Epithelial cell of esophagus (primary cell): ENCODE results near the gene PRKAG1.

Experiments
- DNase-seq: peaks from one replicate; pipeline ENCODE4 v3.0.0; 2010; ENCODE audit warnings: low read depth
- H3K4me3 ChIP-seq: 2 replicates; pipeline ENCODE4 v1.5.1; 2011; ENCODE audit warnings: mild to moderate bottlenecking, low read length, control low read depth
- TF ChIP-seq, protein P1 (sequence below): IDR thresholded peaks from 2 replicates; pipeline ENCODE4 v1.5.1; 2011; ENCODE audit warnings: low read depth, mild to moderate bottlenecking, low read length, control low read depth, inconsistent platforms; ENCODE audit not compliant: insufficient read depth; ENCODE audit errors: missing control alignments

PRKAG1 gene

DNA sequence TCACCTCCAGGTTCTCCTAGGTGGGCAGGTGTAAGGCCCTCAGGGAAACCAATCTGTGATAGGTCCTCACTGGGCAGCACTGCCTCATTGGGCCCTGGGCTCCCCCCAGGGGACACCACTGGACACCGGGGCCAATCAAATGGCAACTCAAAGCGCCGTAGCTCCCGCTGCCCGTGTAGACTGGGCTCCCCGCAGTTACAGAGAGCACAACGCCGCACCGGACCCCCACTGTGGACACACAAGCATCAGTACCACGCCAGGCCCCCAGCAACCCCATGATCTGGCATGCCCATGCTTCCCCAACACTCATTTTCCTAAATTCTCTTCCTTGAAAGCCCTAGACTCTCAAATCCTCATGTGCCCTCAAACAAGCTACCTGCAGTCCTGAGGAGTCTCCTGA, 35.9 kb upstream of the PRKAG1 start:
- TF ChIP-seq, protein P1, sequence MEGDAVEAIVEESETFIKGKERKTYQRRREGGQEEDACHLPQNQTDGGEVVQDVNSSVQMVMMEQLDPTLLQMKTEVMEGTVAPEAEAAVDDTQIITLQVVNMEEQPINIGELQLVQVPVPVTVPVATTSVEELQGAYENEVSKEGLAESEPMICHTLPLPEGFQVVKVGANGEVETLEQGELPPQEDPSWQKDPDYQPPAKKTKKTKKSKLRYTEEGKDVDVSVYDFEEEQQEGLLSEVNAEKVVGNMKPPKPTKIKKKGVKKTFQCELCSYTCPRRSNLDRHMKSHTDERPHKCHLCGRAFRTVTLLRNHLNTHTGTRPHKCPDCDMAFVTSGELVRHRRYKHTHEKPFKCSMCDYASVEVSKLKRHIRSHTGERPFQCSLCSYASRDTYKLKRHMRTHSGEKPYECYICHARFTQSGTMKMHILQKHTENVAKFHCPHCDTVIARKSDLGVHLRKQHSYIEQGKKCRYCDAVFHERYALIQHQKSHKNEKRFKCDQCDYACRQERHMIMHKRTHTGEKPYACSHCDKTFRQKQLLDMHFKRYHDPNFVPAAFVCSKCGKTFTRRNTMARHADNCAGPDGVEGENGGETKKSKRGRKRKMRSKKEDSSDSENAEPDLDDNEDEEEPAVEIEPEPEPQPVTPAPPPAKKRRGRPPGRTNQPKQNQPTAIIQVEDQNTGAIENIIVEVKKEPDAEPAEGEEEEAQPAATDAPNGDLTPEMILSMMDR: no peak
- no peak for DNase-seq
- no peak overlapping the region for H3K4me3 ChIP-seq

DNA sequence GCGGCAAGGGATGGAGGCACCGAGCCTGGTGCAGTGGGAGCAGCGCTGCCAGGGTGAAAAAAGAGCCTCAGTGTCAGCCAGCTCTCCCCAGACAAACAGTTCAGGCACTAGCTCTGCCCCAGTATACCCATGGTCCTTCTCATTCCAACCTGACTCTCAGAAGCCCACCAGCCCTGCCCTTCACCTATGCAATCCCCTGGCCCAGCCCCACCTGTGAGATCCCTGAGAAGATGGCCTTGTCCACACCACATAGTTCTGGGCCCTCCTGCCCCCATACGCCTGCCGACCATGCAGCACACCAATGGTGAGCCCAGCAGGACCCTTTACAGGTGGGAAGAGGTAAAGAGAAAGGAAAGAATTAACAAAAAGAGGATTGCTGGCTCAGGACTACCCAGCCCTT, 35.5 kb upstream of the PRKAG1 start:
- no peak for DNase-seq
- H3K4me3 ChIP-seq: no peak overlapping the region
- TF ChIP-seq, protein P1: no peak

DNA sequence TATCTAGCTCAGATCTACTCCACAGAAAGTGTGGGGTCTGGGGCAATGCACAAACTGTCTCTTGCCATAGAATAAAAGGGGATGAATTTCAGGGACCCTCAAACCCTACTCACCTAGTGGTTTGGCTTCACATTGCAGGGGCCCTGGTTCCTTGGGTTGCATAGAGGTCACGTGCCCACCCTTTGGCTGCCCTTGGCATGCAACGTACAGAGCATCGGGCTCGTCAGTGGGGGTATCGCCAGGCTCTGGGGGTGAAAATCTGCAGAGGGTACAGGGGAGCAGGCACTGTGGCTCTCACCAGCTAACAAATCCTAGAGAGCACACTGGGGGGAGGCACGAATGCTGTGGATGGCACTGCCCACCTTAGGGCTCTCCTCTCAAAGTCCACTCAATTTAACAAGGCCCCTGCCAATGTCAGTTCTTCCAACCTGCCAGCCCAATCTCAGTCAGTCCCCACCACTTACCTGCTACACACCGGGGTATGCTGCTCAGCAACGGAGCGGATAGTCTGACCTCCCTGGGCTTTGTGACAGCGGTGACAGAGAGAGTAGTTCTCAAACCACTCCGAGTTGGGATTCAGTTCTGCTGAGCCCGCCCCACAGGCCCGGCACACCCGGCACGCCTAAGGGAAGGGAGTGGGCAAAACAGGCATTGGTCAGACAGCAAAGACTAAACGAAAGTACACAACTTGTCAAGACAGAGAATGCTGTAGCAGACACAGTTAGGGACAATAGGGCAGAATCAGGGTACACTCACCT, 34.1 kb upstream of the PRKAG1 start:
- TF ChIP-seq, protein P1: no peak
- no peak overlapping the region for H3K4me3 ChIP-seq

DNA sequence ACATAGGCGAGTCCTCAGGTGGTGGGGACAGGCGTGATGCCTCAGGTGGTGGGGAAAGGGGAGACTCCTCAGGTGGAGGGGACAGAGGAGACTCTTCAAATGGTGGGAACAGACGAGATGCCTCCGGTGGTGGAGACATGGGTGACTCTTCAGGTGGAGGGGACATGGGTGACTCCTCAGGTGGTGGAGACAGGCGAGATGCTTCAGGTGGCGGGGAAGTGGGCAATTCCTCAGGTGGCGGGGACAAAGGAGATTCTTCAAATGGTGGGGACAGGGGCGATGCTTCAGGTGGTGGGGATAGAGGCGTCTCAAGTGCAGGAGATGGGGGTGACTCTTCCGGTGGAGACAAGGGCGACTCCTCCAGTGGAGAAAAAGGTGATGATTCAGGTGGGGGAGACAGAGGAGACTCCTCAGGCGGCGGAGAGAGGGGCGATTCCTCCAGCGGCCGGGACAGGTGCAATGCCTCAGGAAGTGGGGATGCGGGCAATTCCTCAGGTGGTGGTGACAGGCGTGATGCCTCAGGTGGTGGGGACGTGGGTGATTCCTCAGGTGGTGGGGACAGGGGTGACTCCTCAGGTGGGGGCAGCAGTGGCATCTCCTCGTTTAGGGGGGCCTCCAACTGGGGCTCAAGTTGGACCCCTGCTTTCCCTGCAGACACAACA, 33.3 kb upstream of the PRKAG1 start:
- DNase-seq: no peak
- no peak overlapping the region for H3K4me3 ChIP-seq
- TF ChIP-seq, protein P1: no peak

More for the DNA sequence above, 34.1 kb upstream of the PRKAG1 start:
- DNase-seq: no peak

GRCh38 chr12:49051373-49051764, 32.8 kb upstream of the PRKAG1 start:
- no peak overlapping the region for H3K4me3 ChIP-seq
- TF ChIP-seq, protein P1: no peak
- DNase-seq: no peak

DNA sequence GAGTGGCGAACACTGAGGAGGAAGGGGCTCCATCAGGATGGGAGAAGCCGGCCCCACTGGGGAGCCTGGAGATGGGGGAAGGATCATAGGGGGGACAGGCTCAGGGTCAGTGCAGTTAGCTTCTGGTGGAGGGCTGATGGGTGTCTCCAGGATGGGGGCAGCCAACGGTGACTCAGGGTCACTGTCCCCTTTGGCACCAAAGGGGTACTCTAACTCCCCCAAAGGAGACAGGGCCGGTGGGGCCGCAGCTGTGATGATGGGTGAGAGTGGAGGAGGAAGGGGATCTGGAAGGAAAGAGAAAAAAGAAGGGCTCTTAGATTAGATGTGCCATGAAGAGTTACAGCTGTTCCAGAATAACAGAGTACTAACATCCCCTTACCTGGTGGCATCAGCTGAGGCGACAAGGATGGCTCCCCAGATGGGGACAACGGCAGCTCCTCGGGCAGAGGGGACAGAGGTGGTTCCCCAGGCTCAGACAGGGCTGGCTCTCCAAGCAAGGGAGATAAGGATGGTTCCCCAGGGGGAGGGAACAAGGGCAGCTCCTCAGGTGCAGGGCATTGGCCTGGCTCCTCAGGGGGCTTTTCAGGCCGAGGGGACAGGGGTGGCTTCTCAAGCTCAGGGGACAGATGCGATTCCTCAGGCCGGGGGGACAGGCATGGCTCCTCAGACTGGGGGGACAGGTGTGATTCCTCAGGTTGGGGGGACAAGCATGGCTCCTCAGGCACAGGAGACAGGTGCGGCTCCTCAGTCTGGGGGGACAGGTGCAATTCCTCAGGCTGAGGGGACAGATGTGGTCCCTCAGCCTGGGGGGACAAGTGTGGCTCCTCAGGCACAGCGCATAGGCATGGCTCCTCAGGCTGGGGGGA, 32.2 kb upstream of the PRKAG1 start:
- TF ChIP-seq, protein P1: no peak
- DNase-seq: no peak
- H3K4me3 ChIP-seq: no peak overlapping the region
